DND-41 (cell line): ENCODE results near the gene IQSEC1.

Source experiments
- ATAC-seq: fragments of 200-7000 bp; cut with Tn5 transposase; 3 replicates; pipeline ENCODE4 v1.9.1; 2021; ENCODE audit warnings: low read depth; ENCODE audit not compliant: insufficient read depth
- DNase-seq: peaks from one replicate; pipeline ENCODE4 v3.0.0-alpha.2; 2020
- H2AFZ ChIP-seq: 2 replicates; pipeline ENCODE4 v1.6.0; 2012; ENCODE audit warnings: low read depth, low read length
- H3K27ac ChIP-seq: 2 replicates; pipeline ENCODE4 v1.5.1; 2012; ENCODE audit warnings: low read length, inconsistent platforms
- H3K27me3 ChIP-seq: fragments of 200-600 bp; sonication (generic); 2 replicates; pipeline ENCODE4 v1.6.0; 2012; ENCODE audit warnings: low read length, mild to moderate bottlenecking, inconsistent platforms; ENCODE audit not compliant: insufficient read depth, poor library complexity
- H3K36me3 ChIP-seq: 2 replicates; pipeline ENCODE4 v1.5.1; 2012; ENCODE audit warnings: low read length, inconsistent platforms; ENCODE audit not compliant: insufficient read depth
- H3K4me1 ChIP-seq: 2 replicates; pipeline ENCODE4 v1.5.1; 2012; ENCODE audit warnings: mild to moderate bottlenecking, low read length; ENCODE audit not compliant: insufficient read depth
- H3K4me2 ChIP-seq: 2 replicates; pipeline ENCODE4 v1.6.0; 2012; ENCODE audit warnings: mild to moderate bottlenecking, moderate library complexity, low read length, inconsistent platforms; ENCODE audit not compliant: insufficient read depth
- H3K4me3 ChIP-seq, 2 experiments: fragments of 200-600 bp in 1 of 2; shearing (Covaris generic) in 1 of 2; 2 replicates each; pipeline ENCODE4 v1.5.1; 2012 to 2016; ENCODE audit warnings: inconsistent platforms in 2 of 2, low read length in 2 of 2, mild to moderate bottlenecking in 2 of 2, low read depth in 1 of 2, moderate library complexity in 1 of 2
- H3K79me2 ChIP-seq: 2 replicates; pipeline ENCODE4 v1.6.0; 2012; ENCODE audit warnings: low read length, inconsistent platforms; ENCODE audit not compliant: insufficient read depth
- H3K9ac ChIP-seq: 2 replicates; pipeline ENCODE4 v1.6.0; 2012; ENCODE audit warnings: low read depth, mild to moderate bottlenecking, inconsistent platforms, low read length, moderate library complexity
- H3K9me3 ChIP-seq: 2 replicates; pipeline ENCODE4 v1.5.1; 2012; ENCODE audit warnings: low read length, moderate library complexity, mild to moderate bottlenecking, inconsistent platforms; ENCODE audit not compliant: insufficient read depth, severe bottlenecking
- H4K20me1 ChIP-seq: 2 replicates; pipeline ENCODE4 v1.6.0; 2012; ENCODE audit warnings: low read length; ENCODE audit not compliant: insufficient read depth
- EZH2 ChIP-seq: IDR thresholded peaks from 3 replicates; pipeline ENCODE4 v1.6.1; 2012; ENCODE audit warnings: borderline replicate concordance, low read depth, mild to moderate bottlenecking, moderate library complexity, low read length, inconsistent platforms; ENCODE audit not compliant: severe bottlenecking
- TF ChIP-seq, protein P1 (sequence below): IDR thresholded peaks from 2 replicates; pipeline ENCODE4 v1.5.1; 2012; ENCODE audit warnings: borderline replicate concordance, low read length, moderate library complexity, mild to moderate bottlenecking; ENCODE audit not compliant: poor library complexity, severe bottlenecking; ENCODE audit errors: extremely low read depth

IQSEC1 gene

DNA sequence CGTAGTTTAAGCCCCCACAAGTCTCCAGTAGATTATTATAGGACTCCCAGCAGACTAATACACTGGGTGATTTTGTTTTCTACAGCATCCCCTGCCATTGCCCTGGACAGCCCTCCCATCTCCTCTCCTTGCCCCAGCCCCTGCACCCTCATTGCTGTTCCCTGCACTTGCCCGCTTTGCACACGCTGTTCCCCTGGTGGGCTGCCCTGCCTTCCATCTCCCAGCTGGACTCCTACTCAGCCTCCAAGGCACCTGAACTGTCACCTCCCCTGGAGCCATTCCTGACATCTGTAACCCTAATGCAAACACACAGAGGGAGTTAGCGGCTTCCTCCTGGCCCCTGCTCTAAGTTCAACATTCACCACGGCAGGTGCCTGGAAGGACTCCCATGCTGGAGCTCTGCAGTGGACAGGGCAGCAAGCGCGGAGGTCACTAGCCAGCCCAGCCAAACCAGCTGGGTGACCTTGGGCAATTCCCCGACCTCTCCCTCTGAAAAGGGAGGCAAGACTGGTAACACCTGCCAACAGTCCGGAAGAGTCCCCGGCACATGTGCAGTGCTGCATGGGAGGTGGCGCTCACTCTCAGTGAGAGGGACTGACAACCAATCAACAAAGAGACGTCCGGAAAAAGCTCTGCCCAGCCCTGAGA lies 38.8 kb upstream of the IQSEC1 start:
- TF ChIP-seq, protein P1, sequence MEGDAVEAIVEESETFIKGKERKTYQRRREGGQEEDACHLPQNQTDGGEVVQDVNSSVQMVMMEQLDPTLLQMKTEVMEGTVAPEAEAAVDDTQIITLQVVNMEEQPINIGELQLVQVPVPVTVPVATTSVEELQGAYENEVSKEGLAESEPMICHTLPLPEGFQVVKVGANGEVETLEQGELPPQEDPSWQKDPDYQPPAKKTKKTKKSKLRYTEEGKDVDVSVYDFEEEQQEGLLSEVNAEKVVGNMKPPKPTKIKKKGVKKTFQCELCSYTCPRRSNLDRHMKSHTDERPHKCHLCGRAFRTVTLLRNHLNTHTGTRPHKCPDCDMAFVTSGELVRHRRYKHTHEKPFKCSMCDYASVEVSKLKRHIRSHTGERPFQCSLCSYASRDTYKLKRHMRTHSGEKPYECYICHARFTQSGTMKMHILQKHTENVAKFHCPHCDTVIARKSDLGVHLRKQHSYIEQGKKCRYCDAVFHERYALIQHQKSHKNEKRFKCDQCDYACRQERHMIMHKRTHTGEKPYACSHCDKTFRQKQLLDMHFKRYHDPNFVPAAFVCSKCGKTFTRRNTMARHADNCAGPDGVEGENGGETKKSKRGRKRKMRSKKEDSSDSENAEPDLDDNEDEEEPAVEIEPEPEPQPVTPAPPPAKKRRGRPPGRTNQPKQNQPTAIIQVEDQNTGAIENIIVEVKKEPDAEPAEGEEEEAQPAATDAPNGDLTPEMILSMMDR: no peak
- no peak for TF ChIP-seq EZH2
- Histone ChIP-seq H3K36me3 (no peaks in the 10 kb centered on the region), H3K9ac (no peak overlapping the region), H2AFZ (no peak overlapping the region), H3K4me3 (no peak overlapping the region), H3K9me3 (no peaks in the 10 kb centered on the region), H3K27ac (no peak overlapping the region), H4K20me1 (peaks cover 4% of the 10 kb centered on the region; the same call in 1 of the 2 replicates), H3K4me1 (no peaks in the 10 kb centered on the region), H3K27me3 (no peaks in the 10 kb centered on the region), H3K79me2 (no peaks in the 10 kb centered on the region), H3K4me2 (no peak overlapping the region)
- no peak for ATAC-seq
- no peak for DNase-seq

DNA sequence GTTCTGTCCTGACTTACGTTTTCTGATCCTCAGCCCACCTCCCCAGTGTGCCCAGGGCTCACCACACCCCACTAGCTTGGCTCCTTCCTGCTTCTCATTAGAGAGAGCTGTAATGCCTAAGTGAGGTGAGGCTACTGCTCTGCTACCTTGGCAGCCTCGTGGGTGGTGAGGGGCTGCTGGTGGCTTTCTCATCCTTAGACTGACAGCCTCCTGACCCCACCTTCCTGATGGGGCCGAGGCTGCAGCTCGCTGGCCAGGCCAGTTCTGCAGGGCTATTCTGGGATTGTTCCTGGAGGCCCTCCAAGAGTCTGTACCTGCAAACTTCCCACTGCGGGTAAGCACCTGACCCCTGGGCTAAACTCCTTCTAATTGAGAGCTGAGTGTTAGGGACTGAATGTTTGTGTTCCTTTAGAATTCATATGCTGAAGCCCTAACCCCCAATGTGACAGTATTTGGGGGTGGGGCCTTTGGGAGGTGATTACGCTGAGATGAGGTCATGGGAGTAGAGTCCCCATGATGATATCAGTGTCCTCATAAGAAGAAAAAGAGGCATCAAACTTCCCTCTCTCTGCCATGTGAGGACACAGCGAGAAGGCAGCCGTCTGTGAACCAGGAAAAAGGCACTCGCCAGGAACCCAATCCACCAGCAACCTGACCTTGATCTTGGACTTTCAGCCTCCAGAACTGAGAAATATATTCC lies 38.1 kb upstream of the IQSEC1 start:
- no peak overlapping the region for H3K27ac ChIP-seq
- H3K36me3 ChIP-seq: no peaks in the 10 kb centered on the region
- ATAC-seq (peak; percentile 44; the same call in 2 of the 3 replicates), DNase-seq (no peak)
- H3K4me3 ChIP-seq: no peak overlapping the region
- H3K9ac ChIP-seq: no peak overlapping the region
- H2AFZ ChIP-seq: no peak overlapping the region
- H4K20me1 ChIP-seq: peaks cover 4% of the 10 kb centered on the region; the same call in 1 of the 2 replicates
- no peaks in the 10 kb centered on the region for H3K9me3 ChIP-seq
- no peaks in the 10 kb centered on the region for H3K27me3 ChIP-seq
- H3K79me2 ChIP-seq: no peaks in the 10 kb centered on the region
- no peaks in the 10 kb centered on the region for H3K4me1 ChIP-seq
- TF ChIP-seq, protein P1: no peak
- TF ChIP-seq EZH2: no peak
- H3K4me2 ChIP-seq: no peak overlapping the region

DNA sequence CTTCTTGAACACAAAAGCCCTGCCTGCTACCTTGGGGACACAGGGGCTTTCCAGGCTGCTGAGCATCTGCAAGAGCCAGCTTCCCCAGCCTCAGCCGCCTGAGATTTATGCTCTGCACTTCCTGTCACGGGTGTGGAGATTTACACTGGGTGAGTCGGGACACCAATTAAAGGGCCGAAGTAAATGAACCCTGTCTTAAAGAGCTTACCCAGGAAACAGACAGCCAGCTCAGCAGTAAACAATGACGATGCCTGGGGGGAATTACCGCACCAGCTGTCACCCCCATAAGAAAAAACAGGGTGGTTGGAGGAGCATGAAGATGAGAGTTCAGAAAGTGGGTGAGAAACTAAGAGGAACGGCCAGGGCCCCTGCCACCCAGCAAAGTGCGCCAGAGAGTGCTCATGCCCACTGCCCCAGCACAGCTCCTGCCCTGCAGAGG lies 37.5 kb upstream of the IQSEC1 start:
- no peak overlapping the region for H3K27ac ChIP-seq
- H3K4me3 ChIP-seq: no peak overlapping the region
- DNase-seq (no peak), ATAC-seq (peak; percentile 33; the same call in 1 of the 3 replicates)
- H3K36me3 ChIP-seq: no peaks in the 10 kb centered on the region
- no peak overlapping the region for H2AFZ ChIP-seq
- H3K27me3 ChIP-seq: no peaks in the 10 kb centered on the region
- no peak overlapping the region for H3K4me2 ChIP-seq
- peaks cover 4% of the 10 kb centered on the region; the same call in 1 of the 2 replicates for H4K20me1 ChIP-seq
- no peak overlapping the region for H3K9ac ChIP-seq
- no peaks in the 10 kb centered on the region for H3K9me3 ChIP-seq
- H3K4me1 ChIP-seq: no peaks in the 10 kb centered on the region
- TF ChIP-seq, protein P1: no peak
- no peak for TF ChIP-seq EZH2
- H3K79me2 ChIP-seq: no peaks in the 10 kb centered on the region
